ENCODE measurements around the gene ICOSLG.
"Not testable (repeated sequence)": the region's sequence is repeated elsewhere in the genome, so short reads cannot be mapped to it uniquely, and the experiment has no call there.

The ICOSLG gene

GRCh38 chr21:44190349-44191271, 50.1 kb downstream of the ICOSLG start:
- not testable (repeated sequence) for DNase-seq; H3K4me3 ChIP-seq (ENCODE audit: low read length); H3K56ac ChIP-seq (ENCODE audit: low read length); H3K4ac ChIP-seq (ENCODE audit: low read depth, low read length); H3K79me1 ChIP-seq (ENCODE audit: low read length); H2BK120ac ChIP-seq (ENCODE audit: low read depth, low read length); H3K23ac ChIP-seq (ENCODE audit: low read length); H3K27me3 ChIP-seq (ENCODE audit: insufficient read depth, low read length, poor library complexity); H2BK15ac ChIP-seq (replicated peaks; ENCODE audit: low read depth); H3K18ac ChIP-seq (ENCODE audit: low read length); H2AK5ac ChIP-seq (ENCODE audit: low read length); H3K4me2 ChIP-seq (ENCODE audit: low read length); H4K5ac ChIP-seq (ENCODE audit: low read length); H2BK5ac ChIP-seq (ENCODE audit: low read length); H4K8ac ChIP-seq (ENCODE audit: low read depth, low read length); H3K79me2 ChIP-seq (ENCODE audit: control insufficient read depth, insufficient read depth, low read length); H3K36me3 ChIP-seq (ENCODE audit: control insufficient read depth, insufficient read depth, low read length); H3K9ac ChIP-seq (ENCODE audit: low read length); H3K4me1 ChIP-seq (ENCODE audit: control insufficient read depth, low read depth, low read length); H3K27ac ChIP-seq (ENCODE audit: low read depth, low read length)
- no CpG with 5 or more reads among the region's 12 CpGs for WGBS (ENCODE audit: extremely low coverage, insufficient coverage, low lambda C conversion rate)

DNA sequence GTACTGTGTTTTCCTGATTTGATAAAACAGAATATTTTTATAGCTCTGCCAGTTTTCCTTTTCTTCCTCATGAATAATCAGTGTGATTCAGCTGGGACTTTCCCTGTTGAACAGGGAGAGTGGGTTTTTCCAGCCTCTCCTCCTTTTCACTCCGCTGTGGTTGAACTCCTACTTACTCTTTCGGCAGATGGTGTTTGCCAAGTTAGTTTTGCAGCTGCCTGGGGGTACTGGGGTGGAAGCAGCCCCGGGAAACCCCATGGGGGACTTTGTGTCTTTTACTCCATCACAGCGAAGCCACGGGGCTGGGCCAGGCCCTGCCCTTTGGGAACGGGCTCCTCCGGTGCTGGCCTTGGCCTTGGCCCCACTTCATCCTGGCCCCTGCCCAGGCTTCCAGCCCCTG, 55.9 kb downstream of the ICOSLG start:
- not testable (repeated sequence) for H3K79me2 ChIP-seq (ENCODE audit: control insufficient read depth, insufficient read depth, low read length); H4K8ac ChIP-seq (ENCODE audit: low read depth, low read length); H3K27me3 ChIP-seq (ENCODE audit: insufficient read depth, low read length, poor library complexity); H3K18ac ChIP-seq (ENCODE audit: low read length); H3K4ac ChIP-seq (ENCODE audit: low read depth, low read length); H3K9ac ChIP-seq (ENCODE audit: low read length); H3K4me2 ChIP-seq (ENCODE audit: low read length); H3K27ac ChIP-seq (ENCODE audit: low read depth, low read length); H2BK120ac ChIP-seq (ENCODE audit: low read depth, low read length); H3K79me1 ChIP-seq (ENCODE audit: low read length); H3K4me1 ChIP-seq (ENCODE audit: control insufficient read depth, low read depth, low read length); H2BK5ac ChIP-seq (ENCODE audit: low read length); H3K56ac ChIP-seq (ENCODE audit: low read length); H2AK5ac ChIP-seq (ENCODE audit: low read length); H3K36me3 ChIP-seq (ENCODE audit: control insufficient read depth, insufficient read depth, low read length); DNase-seq; H4K5ac ChIP-seq (ENCODE audit: low read length); H2BK15ac ChIP-seq (replicated peaks; ENCODE audit: low read depth); H3K23ac ChIP-seq (ENCODE audit: low read length); H3K4me3 ChIP-seq (ENCODE audit: low read length)
- WGBS (ENCODE audit: extremely low coverage, insufficient coverage, low lambda C conversion rate), result no CpG with 5 or more reads among the region's 7 CpGs

GRCh38 chr21:44182202-44182601, 58.5 kb downstream of the ICOSLG start:
- H3K27me3 ChIP-seq (ENCODE audit: insufficient read depth, low read length, poor library complexity); H4K5ac ChIP-seq (ENCODE audit: low read length): not testable (repeated sequence)

DNA sequence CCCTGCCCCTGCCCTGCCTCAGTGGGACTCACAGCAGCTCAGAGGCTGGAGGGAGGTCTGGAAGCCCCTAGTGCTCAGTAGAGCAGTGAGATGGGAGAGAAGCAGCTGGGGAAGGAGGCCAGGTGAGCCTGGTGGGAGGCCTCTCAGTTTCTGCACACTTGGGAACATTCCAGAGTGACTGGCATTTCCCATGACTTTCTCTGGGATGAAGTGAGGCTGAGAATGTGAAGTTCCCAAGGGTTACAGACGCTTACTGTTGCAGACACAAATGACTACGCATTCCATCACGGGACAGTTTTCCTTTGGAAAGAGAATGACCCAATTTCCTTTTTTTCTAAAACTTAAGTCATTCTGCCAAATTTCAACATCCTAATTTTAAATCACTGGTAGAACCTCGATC, 59.2 kb downstream of the ICOSLG start:
- H3K79me2 ChIP-seq (ENCODE audit: control insufficient read depth, insufficient read depth, low read length); H3K9ac ChIP-seq (ENCODE audit: low read length); H3K18ac ChIP-seq (ENCODE audit: low read length); H2BK5ac ChIP-seq (ENCODE audit: low read length); DNase-seq; H3K4me1 ChIP-seq (ENCODE audit: control insufficient read depth, low read depth, low read length); H3K27ac ChIP-seq (ENCODE audit: low read depth, low read length); H2BK15ac ChIP-seq (replicated peaks; ENCODE audit: low read depth); H3K27me3 ChIP-seq (ENCODE audit: insufficient read depth, low read length, poor library complexity); H3K4ac ChIP-seq (ENCODE audit: low read depth, low read length); H2AK5ac ChIP-seq (ENCODE audit: low read length); H3K4me2 ChIP-seq (ENCODE audit: low read length); H3K4me3 ChIP-seq (ENCODE audit: low read length); H4K5ac ChIP-seq (ENCODE audit: low read length); H3K36me3 ChIP-seq (ENCODE audit: control insufficient read depth, insufficient read depth, low read length); H3K23ac ChIP-seq (ENCODE audit: low read length); H3K79me1 ChIP-seq (ENCODE audit: low read length); H2BK120ac ChIP-seq (ENCODE audit: low read depth, low read length); H4K8ac ChIP-seq (ENCODE audit: low read depth, low read length); H3K56ac ChIP-seq (ENCODE audit: low read length): not testable (repeated sequence)
- WGBS (ENCODE audit: extremely low coverage, insufficient coverage, low lambda C conversion rate), result no CpG with 5 or more reads among the region's 4 CpGs

More at GRCh38 chr21:44182202-44182601, 58.5 kb downstream of the ICOSLG start:
- H3K56ac ChIP-seq (ENCODE audit: low read length); H3K79me1 ChIP-seq (ENCODE audit: low read length); H3K4me1 ChIP-seq (ENCODE audit: control insufficient read depth, low read depth, low read length); H3K18ac ChIP-seq (ENCODE audit: low read length); H3K4me3 ChIP-seq (ENCODE audit: low read length); H2BK15ac ChIP-seq (replicated peaks; ENCODE audit: low read depth); H2BK120ac ChIP-seq (ENCODE audit: low read depth, low read length); H2AK5ac ChIP-seq (ENCODE audit: low read length); H2BK5ac ChIP-seq (ENCODE audit: low read length); H3K36me3 ChIP-seq (ENCODE audit: control insufficient read depth, insufficient read depth, low read length); DNase-seq; H3K27ac ChIP-seq (ENCODE audit: low read depth, low read length); H3K79me2 ChIP-seq (ENCODE audit: control insufficient read depth, insufficient read depth, low read length); H3K4me2 ChIP-seq (ENCODE audit: low read length); H3K9ac ChIP-seq (ENCODE audit: low read length); H3K23ac ChIP-seq (ENCODE audit: low read length); H4K8ac ChIP-seq (ENCODE audit: low read depth, low read length); H3K4ac ChIP-seq (ENCODE audit: low read depth, low read length): not testable (repeated sequence)
- no CpG with 5 or more reads among the region's 8 CpGs for WGBS (ENCODE audit: extremely low coverage, insufficient coverage, low lambda C conversion rate)

DNA sequence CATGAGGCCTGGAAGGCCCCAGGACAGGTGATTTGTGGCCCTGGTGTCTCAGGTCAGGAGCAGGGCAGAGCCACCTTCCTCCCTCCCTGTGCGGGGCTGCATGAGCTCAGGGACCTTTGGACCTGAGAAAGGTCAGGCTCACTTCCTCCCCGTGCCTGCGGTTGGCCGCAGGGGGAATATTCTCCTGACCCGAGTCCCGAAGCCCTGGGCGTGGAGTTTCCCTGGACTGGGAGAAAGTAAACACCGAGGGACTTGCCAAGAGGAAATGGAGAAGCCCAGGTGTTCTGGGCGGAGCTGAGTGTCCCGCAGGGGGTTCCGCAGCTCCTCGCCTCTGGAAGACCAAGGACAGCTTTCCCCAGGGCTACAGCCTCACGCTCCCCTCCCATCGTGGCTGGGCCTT, 64.6 kb downstream of the ICOSLG start:
- not testable (repeated sequence) for DNase-seq

DNA sequence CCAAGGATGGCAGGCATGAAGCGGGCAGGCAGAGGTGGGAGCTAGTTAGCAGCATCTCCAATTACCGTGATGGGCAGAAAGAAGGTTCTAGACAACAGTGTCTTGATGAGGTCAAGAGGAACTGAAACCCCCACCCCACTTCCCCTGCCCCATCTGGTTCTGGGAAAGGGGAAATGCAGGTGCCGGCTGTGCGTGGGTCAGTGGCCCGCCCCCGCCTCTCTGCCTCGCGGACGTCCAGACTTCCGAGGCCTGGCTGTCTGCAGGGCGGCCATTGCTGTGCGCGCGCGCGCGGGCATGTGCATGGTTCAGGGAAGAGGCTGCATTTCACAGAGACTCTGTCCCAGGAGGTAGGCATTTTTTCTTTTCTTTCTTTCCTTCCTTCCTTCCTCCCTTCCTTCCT, 65.6 kb downstream of the ICOSLG start:
- H3K56ac ChIP-seq (ENCODE audit: low read length); H3K9ac ChIP-seq (ENCODE audit: low read length); H3K27me3 ChIP-seq (ENCODE audit: insufficient read depth, low read length, poor library complexity); H2BK15ac ChIP-seq (replicated peaks; ENCODE audit: low read depth); H3K4me1 ChIP-seq (ENCODE audit: control insufficient read depth, low read depth, low read length); H3K4me3 ChIP-seq (ENCODE audit: low read length); H2BK5ac ChIP-seq (ENCODE audit: low read length); H4K5ac ChIP-seq (ENCODE audit: low read length); DNase-seq; H3K23ac ChIP-seq (ENCODE audit: low read length); H3K27ac ChIP-seq (ENCODE audit: low read depth, low read length); H3K18ac ChIP-seq (ENCODE audit: low read length); H4K8ac ChIP-seq (ENCODE audit: low read depth, low read length); H3K4ac ChIP-seq (ENCODE audit: low read depth, low read length); H2BK120ac ChIP-seq (ENCODE audit: low read depth, low read length); H2AK5ac ChIP-seq (ENCODE audit: low read length); H3K79me2 ChIP-seq (ENCODE audit: control insufficient read depth, insufficient read depth, low read length); H3K4me2 ChIP-seq (ENCODE audit: low read length); H3K36me3 ChIP-seq (ENCODE audit: control insufficient read depth, insufficient read depth, low read length); H3K79me1 ChIP-seq (ENCODE audit: low read length): not testable (repeated sequence)
- WGBS (ENCODE audit: extremely low coverage, insufficient coverage, low lambda C conversion rate), result no CpG with 5 or more reads among the region's 17 CpGs

More for the DNA sequence above, 64.6 kb downstream of the ICOSLG start:
- not testable (repeated sequence) for H3K79me2 ChIP-seq (ENCODE audit: control insufficient read depth, insufficient read depth, low read length); H2BK120ac ChIP-seq (ENCODE audit: low read depth, low read length); H3K56ac ChIP-seq (ENCODE audit: low read length); H3K27ac ChIP-seq (ENCODE audit: low read depth, low read length); H3K4me1 ChIP-seq (ENCODE audit: control insufficient read depth, low read depth, low read length); H3K9ac ChIP-seq (ENCODE audit: low read length); H3K4ac ChIP-seq (ENCODE audit: low read depth, low read length); H2BK5ac ChIP-seq (ENCODE audit: low read length); H3K27me3 ChIP-seq (ENCODE audit: insufficient read depth, low read length, poor library complexity); H3K79me1 ChIP-seq (ENCODE audit: low read length); H2BK15ac ChIP-seq (replicated peaks; ENCODE audit: low read depth); H2AK5ac ChIP-seq (ENCODE audit: low read length); H3K36me3 ChIP-seq (ENCODE audit: control insufficient read depth, insufficient read depth, low read length); H3K18ac ChIP-seq (ENCODE audit: low read length); H4K8ac ChIP-seq (ENCODE audit: low read depth, low read length); H3K4me3 ChIP-seq (ENCODE audit: low read length); H3K4me2 ChIP-seq (ENCODE audit: low read length); H3K23ac ChIP-seq (ENCODE audit: low read length); H4K5ac ChIP-seq (ENCODE audit: low read length)
- no CpG with 5 or more reads among the region's 14 CpGs for WGBS (ENCODE audit: extremely low coverage, insufficient coverage, low lambda C conversion rate)
